Progenitor cell of endocrine pancreas (in vitro differentiated cells): ENCODE data around the gene DENND4B. TPM values are rescaled to one million over a fixed set of nuclear protein-coding genes. Genes with fewer than 3 reads are reported as not detected.
"Not testable (repeated sequence)": the region's sequence is repeated elsewhere in the genome, so short reads cannot be mapped to it uniquely, and the experiment has no call there.

Source experiments
- DNase-seq: peaks from one replicate; pipeline ENCODE4 v3.0.0; 2021; ENCODE audit warnings: low spot score; ENCODE audit not compliant: unreplicated experiment
- H3K27ac Mint-ChIP-seq: 2 replicates; pipeline ENCODE4 v1.8.0; 2021; ENCODE audit warnings: mild to moderate bottlenecking, moderate library complexity, mixed read lengths
- H3K27me3 Mint-ChIP-seq: 2 replicates; pipeline ENCODE4 v1.8.0; 2021; ENCODE audit warnings: mixed read lengths
- H3K36me3 Mint-ChIP-seq: 2 replicates; pipeline ENCODE4 v1.8.0; 2022; ENCODE audit warnings: mixed read lengths; ENCODE audit not compliant: insufficient read depth
- H3K4me1 Mint-ChIP-seq: 2 replicates; pipeline ENCODE4 v1.8.0; 2021; ENCODE audit warnings: low read depth, mixed read lengths
- H3K4me3 Mint-ChIP-seq: 2 replicates; pipeline ENCODE4 v1.8.0; 2021; ENCODE audit warnings: low read depth, mild to moderate bottlenecking, moderate library complexity, mixed read lengths
- H3K9me3 Mint-ChIP-seq: 2 replicates; pipeline ENCODE4 v1.8.0; 2021; ENCODE audit warnings: low read depth, mixed read lengths
- total RNA-seq: library from RNA; stranded (reverse); gene quantifications from 2 replicates; pipeline ENCODE4 v1.2.1, GENCODE V29; 2021
- TF ChIP-seq, protein P1 (sequence below): fragments of 200-600 bp; sonication (generic); IDR thresholded peaks from one replicate; pipeline ENCODE4 v1.5.0; 2021; ENCODE audit warnings: antibody characterized with exemption, mild to moderate bottlenecking; ENCODE audit not compliant: unreplicated experiment

The DENND4B gene
- total RNA-seq, 1 donor from 2014 or later, result 93.4 TPM

DNA sequence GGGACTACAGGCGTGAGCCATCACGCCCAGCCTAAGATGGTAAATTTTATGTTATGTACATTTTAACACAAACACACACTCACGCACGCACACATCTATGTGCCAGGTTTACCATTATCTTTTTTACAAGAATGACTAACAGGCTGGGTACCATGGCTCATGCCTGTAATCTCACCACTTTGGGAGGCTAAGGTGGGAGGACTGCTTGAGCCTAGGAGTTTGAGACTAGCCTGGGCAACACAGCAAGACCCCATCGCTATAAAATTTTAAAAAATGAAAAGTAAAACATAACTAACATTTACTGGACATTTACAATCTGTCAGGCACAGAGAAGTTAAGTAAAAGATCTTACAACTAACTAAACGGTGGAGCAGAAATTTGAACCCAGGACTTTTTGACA lies 38.4 kb downstream of the DENND4B start:
- no peak for DNase-seq
- TF ChIP-seq, protein P1, sequence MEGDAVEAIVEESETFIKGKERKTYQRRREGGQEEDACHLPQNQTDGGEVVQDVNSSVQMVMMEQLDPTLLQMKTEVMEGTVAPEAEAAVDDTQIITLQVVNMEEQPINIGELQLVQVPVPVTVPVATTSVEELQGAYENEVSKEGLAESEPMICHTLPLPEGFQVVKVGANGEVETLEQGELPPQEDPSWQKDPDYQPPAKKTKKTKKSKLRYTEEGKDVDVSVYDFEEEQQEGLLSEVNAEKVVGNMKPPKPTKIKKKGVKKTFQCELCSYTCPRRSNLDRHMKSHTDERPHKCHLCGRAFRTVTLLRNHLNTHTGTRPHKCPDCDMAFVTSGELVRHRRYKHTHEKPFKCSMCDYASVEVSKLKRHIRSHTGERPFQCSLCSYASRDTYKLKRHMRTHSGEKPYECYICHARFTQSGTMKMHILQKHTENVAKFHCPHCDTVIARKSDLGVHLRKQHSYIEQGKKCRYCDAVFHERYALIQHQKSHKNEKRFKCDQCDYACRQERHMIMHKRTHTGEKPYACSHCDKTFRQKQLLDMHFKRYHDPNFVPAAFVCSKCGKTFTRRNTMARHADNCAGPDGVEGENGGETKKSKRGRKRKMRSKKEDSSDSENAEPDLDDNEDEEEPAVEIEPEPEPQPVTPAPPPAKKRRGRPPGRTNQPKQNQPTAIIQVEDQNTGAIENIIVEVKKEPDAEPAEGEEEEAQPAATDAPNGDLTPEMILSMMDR, result no peak
- Mint-ChIP-seq H3K4me1 (no peaks in the 10 kb centered on the region), H3K9me3 (no peaks in the 10 kb centered on the region), H3K36me3 (peaks cover 18% of the 10 kb centered on the region), H3K27ac (no peak overlapping the region), H3K27me3 (no peaks in the 10 kb centered on the region), H3K4me3 (no peak overlapping the region)

DNA sequence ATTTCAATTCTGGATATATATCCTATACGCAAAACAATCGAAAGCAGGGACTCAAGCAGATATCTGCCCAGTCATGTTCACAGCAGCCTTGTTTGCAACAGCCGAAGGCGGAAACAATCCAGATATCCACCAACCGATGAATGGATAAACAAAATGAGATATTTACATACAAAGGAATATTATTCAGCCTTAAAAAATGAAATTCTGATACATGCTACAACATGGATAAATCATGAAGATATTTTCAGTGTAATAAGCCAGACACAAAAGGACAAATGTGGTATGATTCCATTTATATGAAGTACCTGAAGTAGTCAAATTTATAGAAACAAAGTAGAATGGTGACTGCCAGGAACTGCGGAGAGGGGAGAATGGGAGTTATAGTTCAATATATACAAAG lies 39.4 kb downstream of the DENND4B start:
- Mint-ChIP-seq H3K4me3 (no peak overlapping the region), H3K9me3 (no peaks in the 10 kb centered on the region), H3K27me3 (no peaks in the 10 kb centered on the region), H3K4me1 (no peaks in the 10 kb centered on the region), H3K27ac (no peak overlapping the region), H3K36me3 (peaks cover 17% of the 10 kb centered on the region)
- DNase-seq, result no peak
- TF ChIP-seq, protein P1, result no peak

DNA sequence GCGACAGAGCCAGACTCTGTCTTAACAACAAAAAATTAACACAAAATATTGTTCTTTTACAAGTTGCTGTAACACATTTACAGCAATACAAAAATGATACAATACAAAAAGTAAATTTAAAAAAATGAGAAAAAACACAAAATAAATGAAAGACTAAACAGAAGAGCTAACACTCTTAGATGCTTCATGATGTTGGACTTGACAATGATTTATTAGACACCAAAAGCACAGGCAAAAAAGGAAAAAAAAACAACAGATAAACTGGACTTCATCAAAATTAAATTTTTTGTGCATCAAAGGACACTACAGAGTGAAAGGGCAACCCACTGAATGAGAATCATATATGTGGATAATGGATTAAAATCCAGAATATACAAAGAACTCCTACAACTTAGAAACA lies 40.1 kb downstream of the DENND4B start:
- H3K9me3 Mint-ChIP-seq, result no peaks in the 10 kb centered on the region
- no peaks in the 10 kb centered on the region for H3K4me1 Mint-ChIP-seq
- H3K4me3 Mint-ChIP-seq, result no peak overlapping the region
- TF ChIP-seq, protein P1, result no peak
- no peak for DNase-seq
- peaks cover 15% of the 10 kb centered on the region for H3K36me3 Mint-ChIP-seq
- no peaks in the 10 kb centered on the region for H3K27me3 Mint-ChIP-seq
- H3K27ac Mint-ChIP-seq, result no peak overlapping the region

DNA sequence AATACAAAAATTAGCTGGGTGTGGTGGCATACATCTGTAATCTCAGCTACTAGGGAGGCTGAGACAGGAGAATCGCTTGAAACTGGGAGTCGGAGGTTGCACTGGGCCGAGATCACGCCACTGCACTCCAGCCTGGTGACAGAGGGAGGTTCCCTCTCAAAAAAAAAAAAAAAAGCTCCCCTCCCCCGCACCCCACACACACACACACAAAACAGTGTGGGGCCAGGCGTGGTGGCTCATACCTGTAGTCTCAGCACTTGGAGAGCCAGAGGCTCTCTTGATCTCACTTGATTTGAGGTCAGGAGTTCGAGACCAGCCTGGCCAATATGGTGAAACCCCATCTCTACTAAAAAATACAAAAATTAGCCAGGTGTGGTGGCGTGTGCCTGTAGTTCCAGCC lies 40.6 kb downstream of the DENND4B start:
- not testable (repeated sequence) for H3K4me3 Mint-ChIP-seq, H3K27ac Mint-ChIP-seq, H3K4me1 Mint-ChIP-seq, DNase-seq, H3K9me3 Mint-ChIP-seq, H3K27me3 Mint-ChIP-seq
- H3K36me3 Mint-ChIP-seq, result peaks cover 12% of the 10 kb centered on the region

DNA sequence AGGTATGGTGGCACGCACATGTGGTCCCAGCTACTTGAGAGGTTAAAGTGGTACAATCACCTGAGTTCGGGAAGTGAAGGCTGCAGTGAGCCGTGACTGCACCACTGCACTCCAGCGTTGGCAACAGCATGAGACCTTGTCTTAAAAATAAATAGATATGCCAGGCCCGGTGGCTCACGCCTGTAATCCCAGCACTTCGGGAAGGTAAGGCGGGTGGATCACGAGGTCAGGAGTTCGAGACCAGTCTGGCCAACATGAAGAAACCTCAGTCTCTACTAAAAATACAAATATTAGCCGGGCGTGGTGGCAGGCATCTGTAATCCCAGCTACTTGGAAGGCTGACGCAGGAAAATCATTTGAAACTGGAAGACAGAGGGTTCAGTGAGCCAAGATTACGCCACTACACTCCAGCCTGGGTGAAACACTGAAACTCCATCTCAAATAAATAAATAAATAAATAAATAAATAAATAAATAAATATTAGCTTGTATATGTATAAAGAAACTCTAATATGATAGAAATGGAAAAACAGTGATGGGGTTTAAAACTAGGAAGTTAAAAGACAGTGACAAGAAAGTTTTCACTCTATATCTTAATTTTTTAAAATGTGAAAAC lies 42.6 kb downstream of the DENND4B start:
- TF ChIP-seq, protein P1, result no peak
- Mint-ChIP-seq H3K9me3 (no peaks in the 10 kb centered on the region), H3K36me3 (peaks cover 15% of the 10 kb centered on the region), H3K4me3 (no peak overlapping the region), H3K27me3 (no peaks in the 10 kb centered on the region), H3K27ac (no peak overlapping the region), H3K4me1 (no peaks in the 10 kb centered on the region)
- no peak for DNase-seq

DNA sequence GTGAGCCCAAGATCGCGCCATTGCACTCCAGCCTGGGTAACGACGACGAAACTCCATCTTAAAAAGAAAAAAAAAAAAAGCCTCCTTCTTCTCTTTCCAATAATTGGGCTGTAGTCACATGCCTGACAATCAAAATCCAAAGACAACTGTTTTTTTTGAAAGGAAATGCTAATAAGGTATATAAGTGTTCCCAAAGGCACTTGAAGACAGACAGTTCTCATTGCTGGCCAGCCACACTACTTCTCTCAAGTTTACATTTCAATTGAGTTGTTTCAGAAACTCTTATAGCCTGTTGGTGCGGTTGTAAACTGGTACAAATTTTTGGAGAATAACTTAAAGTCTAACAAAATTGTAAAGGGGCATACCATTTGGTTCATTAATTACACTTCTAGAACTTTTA lies 47.0 kb downstream of the DENND4B start:
- TF ChIP-seq, protein P1, result no peak
- no peak overlapping the region for H3K27ac Mint-ChIP-seq
- no peaks in the 10 kb centered on the region for H3K4me1 Mint-ChIP-seq
- no peaks in the 10 kb centered on the region for H3K27me3 Mint-ChIP-seq
- peaks cover 7% of the 10 kb centered on the region for H3K36me3 Mint-ChIP-seq
- H3K9me3 Mint-ChIP-seq, result no peaks in the 10 kb centered on the region
- DNase-seq, result no peak
- H3K4me3 Mint-ChIP-seq, result no peak overlapping the region

DNA sequence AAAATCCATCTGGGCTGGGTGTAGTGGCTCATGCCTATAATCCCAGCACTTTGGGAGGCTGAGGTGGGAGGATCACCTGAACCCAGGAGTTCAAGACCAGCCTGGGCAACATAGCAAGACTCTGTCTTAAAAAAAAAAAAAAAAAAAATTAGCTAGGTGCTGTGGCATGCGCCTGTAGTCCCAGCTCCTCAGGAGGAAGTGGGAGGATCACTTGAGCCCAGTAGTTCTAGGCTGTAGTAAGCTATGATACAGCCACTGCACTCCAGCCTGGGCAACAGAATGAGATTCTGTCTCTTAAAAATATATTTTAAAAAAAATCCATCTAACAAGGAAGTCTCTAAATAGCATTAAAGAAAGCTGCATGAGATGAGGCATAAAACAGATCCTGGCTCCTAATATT lies 50.7 kb downstream of the DENND4B start:
- not testable (repeated sequence) for DNase-seq, H3K4me3 Mint-ChIP-seq, H3K4me1 Mint-ChIP-seq, H3K27me3 Mint-ChIP-seq, H3K27ac Mint-ChIP-seq, H3K9me3 Mint-ChIP-seq
- H3K36me3 Mint-ChIP-seq, result peaks cover 11% of the 10 kb centered on the region

DNA sequence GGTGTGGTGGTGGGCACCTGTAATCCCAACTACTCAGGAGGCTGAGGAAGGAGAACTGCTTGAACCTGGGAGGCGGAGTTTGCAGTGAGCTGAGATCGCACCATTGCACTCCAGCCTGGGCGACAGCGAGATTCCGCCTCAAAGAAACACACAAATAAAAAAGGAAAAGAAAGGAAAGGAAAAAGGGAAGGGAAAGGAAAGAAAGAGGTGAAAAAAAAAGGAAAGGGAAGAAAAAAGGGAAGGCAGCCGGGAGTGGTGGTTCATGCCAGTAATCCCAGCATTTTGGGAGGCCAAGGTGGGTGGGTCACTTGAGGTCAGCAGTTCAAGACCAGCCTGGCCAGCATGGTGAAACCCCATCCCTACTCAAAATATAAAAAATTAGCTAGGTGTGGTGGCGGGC lies 55.5 kb downstream of the DENND4B start:
- H3K36me3 Mint-ChIP-seq, result not testable (repeated sequence)

More for the DNA sequence above, 55.5 kb downstream of the DENND4B start:
- not testable (repeated sequence) for H3K27ac Mint-ChIP-seq, H3K27me3 Mint-ChIP-seq, H3K9me3 Mint-ChIP-seq, H3K4me1 Mint-ChIP-seq, H3K4me3 Mint-ChIP-seq, DNase-seq
